GM21390 (cell line): ENCODE measurements around the gene NME3.
A peak's percentile ranks its signal among the peaks of the same experiment; 100 is the strongest.

Source experiments
- ATAC-seq: cut with Tn5 transposase; IDR thresholded peaks from one replicate; pipeline ENCODE4 v1.9.1; 2021; ENCODE audit not compliant: unreplicated experiment

Gene NME3

GRCh38 chr16:1781758-1782407 is 10.5 kb upstream of the NME3 start:
- peak; percentile 9 for ATAC-seq

- ATAC-seq: no peak
Observed at GRCh38 chr16:1781254-1781653, 9.9 kb upstream of the NME3 start.

GRCh38 chr16:1780677-1781072 is 9.3 kb upstream of the NME3 start:
- no peak for ATAC-seq

GRCh38 chr16:1779741-1780676 is 8.7 kb upstream of the NME3 start:
- ATAC-seq: no peak

GRCh38 chr16:1779234-1779701 is 7.9 kb upstream of the NME3 start:
- ATAC-seq: no peak

- ATAC-seq: no peak
Observed at GRCh38 chr16:1778200-1779179, 7.1 kb upstream of the NME3 start.

GRCh38 chr16:1777375-1778199 is 6.2 kb upstream of the NME3 start:
- ATAC-seq: no peak

- ATAC-seq: no peak
Observed at GRCh38 chr16:1776991-1777374, 5.6 kb upstream of the NME3 start.

GRCh38 chr16:1776672-1776955 is 5.3 kb upstream of the NME3 start:
- no peak for ATAC-seq

GRCh38 chr16:1775846-1776671 is 4.7 kb upstream of the NME3 start:
- ATAC-seq: no peak

- no peak for ATAC-seq
Observed at GRCh38 chr16:1775006-1775845, 3.9 kb upstream of the NME3 start.

GRCh38 chr16:1774448-1774780 is 3.1 kb upstream of the NME3 start:
- ATAC-seq: no peak

GRCh38 chr16:1773703-1774447 is 2.5 kb upstream of the NME3 start:
- ATAC-seq: no peak

- no peak for ATAC-seq
Observed at GRCh38 chr16:1772908-1773702, 1.8 kb upstream of the NME3 start, which contains the start of gene MRPS34. Gene MRPS34, minus strand, starts transcription at chr16:1773134. Its CDS starts 15 bp downstream, at chr16:1773119.

- ATAC-seq: no peak
Observed at GRCh38 chr16:1772362-1772907, 1.1 kb upstream of the NME3 start, which contains the start of gene EME2. Gene EME2, plus strand, starts transcription at chr16:1772810. Its CDS starts 418 bp downstream, at chr16:1773228.

GRCh38 chr16:1771864-1772361 is 570 bp upstream of the NME3 start:
- ATAC-seq: no peak
